Pons (tissue), 1 donor: ENCODE measurements around the gene NCAN.

ENCODE experiments used
- DNase-seq: peaks from one replicate; pipeline ENCODE4 v3.0.0-alpha.2; 2016; ENCODE audit warnings: low spot score

NCAN gene

GRCh38 chr19:19285686-19286085, 73.9 kb downstream of the NCAN start:
- DNase-seq: no peak

DNA sequence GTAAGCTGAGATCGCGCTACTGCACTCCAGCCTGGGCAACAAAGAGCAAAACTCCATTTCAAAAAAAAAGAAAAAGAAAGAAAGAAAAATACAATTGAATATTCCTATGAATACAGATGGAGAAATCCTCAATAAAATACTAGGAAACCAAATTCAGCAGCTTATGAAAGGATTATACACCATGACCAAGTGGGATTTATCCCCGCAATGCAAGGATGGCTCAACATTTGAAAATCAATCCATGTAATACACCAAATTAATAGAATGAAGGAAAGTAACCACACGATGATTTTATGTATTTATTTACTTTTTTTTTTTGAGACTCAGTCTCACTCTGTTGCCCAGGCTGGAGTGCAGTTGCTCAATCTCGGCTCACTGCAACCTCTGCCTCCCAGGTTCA, 80.8 kb downstream of the NCAN start:
- DNase-seq: no peak

DNA sequence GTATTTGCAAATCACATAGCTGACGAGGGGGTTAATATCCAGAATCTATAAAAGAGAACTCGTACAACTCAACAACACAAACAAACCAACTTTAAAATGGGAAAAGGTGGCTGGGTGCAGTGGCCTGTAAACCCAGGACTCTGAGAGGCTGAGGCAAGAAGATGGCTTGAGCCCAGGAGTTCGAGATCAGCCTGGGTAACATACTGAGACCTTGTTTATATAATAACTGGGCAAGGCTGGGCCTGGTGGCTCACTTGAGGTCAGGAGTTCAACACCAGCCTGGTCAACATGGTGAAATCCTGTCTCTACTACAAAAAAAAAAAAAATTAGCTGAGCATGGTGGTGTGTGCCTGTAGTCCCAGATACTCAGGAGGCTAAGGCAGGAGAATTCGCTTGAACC, 83.2 kb downstream of the NCAN start:
- DNase-seq: no peak

- no peak for DNase-seq
Observed at GRCh38 chr19:19296953-19297689, 85.4 kb downstream of the NCAN start.

DNA sequence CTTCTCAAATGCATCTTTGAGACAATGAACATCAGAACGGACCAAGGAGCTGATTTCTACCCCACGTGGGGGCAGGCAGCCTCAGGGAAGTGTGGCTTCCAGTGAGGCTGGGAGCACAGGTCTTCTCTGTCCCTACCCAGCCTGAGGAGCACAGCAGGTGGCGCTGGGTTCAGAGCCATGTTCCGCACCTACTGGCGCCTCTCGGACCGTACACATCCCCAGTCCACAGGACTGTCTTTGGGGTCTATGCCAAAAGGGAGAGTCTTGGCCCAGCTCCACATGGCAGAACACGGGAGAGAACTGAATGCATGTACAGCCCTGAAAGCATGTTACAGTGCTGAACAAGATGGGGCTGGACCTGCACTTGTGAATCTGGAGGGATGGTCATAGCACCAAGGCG, 86.0 kb downstream of the NCAN start:
- DNase-seq: no peak

- DNase-seq: no peak
Observed at GRCh38 chr19:19300613-19301012, 88.9 kb downstream of the NCAN start.
